Smooth muscle cell (in vitro differentiated cells): ENCODE measurements around the gene PCBP3. TPM values are rescaled to one million over a fixed set of nuclear protein-coding genes. Genes with fewer than 3 reads are reported as not detected.

ENCODE experiments used
- DNase-seq: peaks from one replicate; lab custom pipeline; 2025; ENCODE audit not compliant: unreplicated experiment; lab: John Stamatoyannopoulos, UW
- H2AFZ ChIP-seq: fragments of 200-600 bp; sonication (generic); 2 replicates; pipeline ENCODE4 v1.6.0; 2016; ENCODE audit warnings: antibody characterized with exemption, low read depth, mild to moderate bottlenecking
- H3F3A ChIP-seq: fragments of 200-600 bp; sonication (generic); 2 replicates; pipeline ENCODE4 v1.6.0; 2017; ENCODE audit warnings: antibody characterized with exemption, low read depth
- H3K27ac ChIP-seq: fragments of 200-600 bp; sonication (generic); 2 replicates; pipeline ENCODE4 v1.5.1; 2016; ENCODE audit warnings: low read depth, mild to moderate bottlenecking
- H3K27me3 ChIP-seq: fragments of 200-600 bp; sonication (generic); 2 replicates; pipeline ENCODE4 v1.6.1; 2016; ENCODE audit warnings: low read depth, mild to moderate bottlenecking
- H3K36me3 ChIP-seq: fragments of 200-600 bp; sonication (generic); 2 replicates; pipeline ENCODE4 v1.5.1; 2016; ENCODE audit warnings: low read depth
- H3K4me1 ChIP-seq: fragments of 200-600 bp; sonication (generic); 2 replicates; pipeline ENCODE4 v1.5.1; 2016; ENCODE audit warnings: low read depth
- H3K4me2 ChIP-seq: fragments of 200-600 bp; sonication (generic); 2 replicates; pipeline ENCODE4 v1.6.0; 2016; ENCODE audit warnings: mild to moderate bottlenecking
- H3K4me3 ChIP-seq: fragments of 200-600 bp; sonication (generic); 2 replicates; pipeline ENCODE4 v1.5.1; 2016; ENCODE audit warnings: mild to moderate bottlenecking
- H3K79me2 ChIP-seq: fragments of 200-600 bp; sonication (generic); 2 replicates; pipeline ENCODE4 v1.6.0; 2016; ENCODE audit warnings: low read depth, mild to moderate bottlenecking
- H3K9ac ChIP-seq: fragments of 200-600 bp; sonication (generic); 2 replicates; pipeline ENCODE4 v1.6.0; 2016; ENCODE audit warnings: low read depth
- H3K9me3 ChIP-seq: fragments of 200-600 bp; sonication (generic); replicated peaks from 2 replicates; pipeline ENCODE4 v1.5.1; 2016; ENCODE audit warnings: low read depth
- H4K20me1 ChIP-seq: fragments of 200-600 bp; sonication (generic); 2 replicates; pipeline ENCODE4 v1.6.0; 2016; ENCODE audit warnings: low read depth
- CTCF ChIP-seq: fragments of 200-600 bp; sonication (generic); IDR thresholded peaks from 2 replicates; pipeline ENCODE4 v1.5.1; 2017; ENCODE audit warnings: borderline replicate concordance, mild to moderate bottlenecking, antibody characterized with exemption; ENCODE audit not compliant: insufficient read depth, poor library complexity, severe bottlenecking
- WGBS: methylation state at CpG from one replicate; pipeline ENCODE4 v1.1.7; 2016; ENCODE audit warnings: low lambda C conversion rate; 5-methylcytosine and 5-hydroxymethylcytosine counted together
- polyA plus RNA-seq: library from polyadenylated mRNA; unstranded; fragments of >200 nt; fragmentation: Nextera tagmentation; extraction: Ambion mirVana; gene quantifications from 2 replicates; pipeline ENCODE4 v1.2.1, GENCODE V29; 2016
- total RNA-seq: library from RNA; depleted of rRNA; stranded (reverse); fragments of >200 nt; gene quantifications from 2 replicates; pipeline ENCODE4 v1.2.3, GENCODE V29; 2014

Gene PCBP3
- total and polyA plus RNA-seq, 2 experiments from 2014 or later: 8.9 to 23.1 TPM

GRCh38 chr21:45819478-45820170, 176.1 kb downstream of the PCBP3 start:
- no peak for TF ChIP-seq CTCF
- no peaks in the 10 kb centered on the region for H3K4me1 ChIP-seq
- H3K27me3 ChIP-seq: no peaks in the 10 kb centered on the region
- no peaks in the 10 kb centered on the region for H3K9me3 ChIP-seq
- no peak overlapping the region for H2AFZ ChIP-seq
- H3K79me2 ChIP-seq: no peaks in the 10 kb centered on the region
- WGBS: 93% methylated on average over 18 of the region's 18 CpGs
- H4K20me1 ChIP-seq: no peaks in the 10 kb centered on the region
- peaks cover 3% of the 10 kb centered on the region for H3F3A ChIP-seq
- no peak for DNase-seq
- no peak overlapping the region for H3K4me3 ChIP-seq
- peak overlapping the region; percentile 87 for H3K27ac ChIP-seq
- H3K4me2 ChIP-seq: peak overlapping the region; percentile 62
- peak overlapping the region; percentile 55 for H3K9ac ChIP-seq
- H3K36me3 ChIP-seq: no peaks in the 10 kb centered on the region

GRCh38 chr21:45820171-45821091, 176.9 kb downstream of the PCBP3 start:
- no peak overlapping the region for H2AFZ ChIP-seq
- H3K27ac ChIP-seq: no peak overlapping the region
- 51% methylated on average over 30 of the region's 31 CpGs for WGBS
- no peak overlapping the region for H3K4me3 ChIP-seq
- no peaks in the 10 kb centered on the region for H4K20me1 ChIP-seq
- H3K9me3 ChIP-seq: no peaks in the 10 kb centered on the region
- peaks cover 3% of the 10 kb centered on the region for H3F3A ChIP-seq
- no peak overlapping the region for H3K4me2 ChIP-seq
- peak; percentile 94 for TF ChIP-seq CTCF
- H3K9ac ChIP-seq: no peak overlapping the region
- no peaks in the 10 kb centered on the region for H3K4me1 ChIP-seq
- peak; percentile 52 for DNase-seq
- H3K79me2 ChIP-seq: no peaks in the 10 kb centered on the region
- no peaks in the 10 kb centered on the region for H3K27me3 ChIP-seq
- H3K36me3 ChIP-seq: no peaks in the 10 kb centered on the region

DNA sequence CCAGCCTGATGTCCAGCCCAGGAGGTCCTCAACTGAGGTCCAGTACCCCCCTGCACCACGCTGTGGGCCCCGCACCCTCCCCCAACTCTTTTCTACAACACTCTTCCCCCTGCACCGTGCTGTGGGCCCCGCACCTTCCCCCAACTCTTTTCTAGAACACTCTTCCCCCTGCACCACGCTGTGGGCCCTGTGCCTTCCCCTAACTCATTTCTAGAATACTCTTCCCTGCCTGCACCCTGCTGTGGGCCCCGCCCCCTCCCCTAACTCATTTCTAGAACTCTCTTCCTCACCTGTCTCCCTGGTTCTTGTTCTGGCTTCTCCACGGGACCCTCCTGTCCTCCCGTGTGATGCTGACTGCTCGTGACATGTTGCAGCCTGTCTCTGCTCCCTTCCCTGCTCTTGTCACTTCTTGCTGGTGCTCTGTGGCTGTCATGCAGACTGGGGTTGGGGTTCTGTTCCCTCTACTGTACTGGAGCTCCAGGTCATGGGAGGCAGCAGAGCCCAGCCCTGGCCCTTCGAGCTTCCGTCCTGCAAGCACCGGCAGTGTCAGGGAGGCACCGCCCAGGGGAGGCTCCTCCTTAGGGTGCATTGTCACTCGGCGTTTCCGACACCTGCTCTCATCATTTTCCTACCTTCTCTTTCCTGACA, 177.9 kb downstream of the PCBP3 start:
- Histone ChIP-seq H3K27ac (no peak overlapping the region), H3F3A (peaks cover 3% of the 10 kb centered on the region), H3K9me3 (no peaks in the 10 kb centered on the region), H2AFZ (no peak overlapping the region), H3K79me2 (no peaks in the 10 kb centered on the region), H3K4me3 (no peak overlapping the region), H4K20me1 (no peaks in the 10 kb centered on the region), H3K36me3 (no peaks in the 10 kb centered on the region), H3K4me1 (no peaks in the 10 kb centered on the region), H3K9ac (no peak overlapping the region), H3K4me2 (no peak overlapping the region), H3K27me3 (no peaks in the 10 kb centered on the region)
- WGBS: 93% methylated on average over 16 of the region's 16 CpGs
- no peak for DNase-seq
- no peak for TF ChIP-seq CTCF
